ENCODE data around the gene COL1A2. TPM values are rescaled to one million over a fixed set of nuclear protein-coding genes. Genes with fewer than 3 reads are reported as not detected.

COL1A2 gene
- total RNA-seq, 2 experiments from 2014 or later: 0.26 to 0.35 TPM

DNA sequence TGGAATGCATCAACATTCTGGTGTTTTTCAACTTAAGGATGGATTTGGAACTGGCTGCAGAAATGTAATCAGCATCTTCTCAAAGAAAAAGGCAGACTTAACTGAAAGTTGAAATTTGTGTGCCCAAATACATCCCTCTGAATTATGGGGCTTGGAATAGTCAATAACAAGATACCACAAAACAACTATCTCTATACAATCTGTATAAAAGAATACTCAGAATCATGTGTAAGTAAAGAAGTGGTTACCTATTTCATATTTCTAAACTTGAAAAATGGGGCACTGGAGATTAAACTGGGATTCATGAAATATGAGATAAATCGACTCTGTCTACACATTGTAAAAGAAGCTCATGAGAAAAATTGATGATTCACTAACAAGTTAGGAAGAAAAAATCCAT is 6.2 kb upstream of the COL1A2 start:
- no peaks in the 10 kb centered on the region for H3K4me1 Mint-ChIP-seq (ENCODE audit: low read depth)
- intact Hi-C loops (cut with micrococcal nuclease): no loop called here
- CTCF ChIA-PET: no interaction called here
- no peak overlapping the region for H3K4me3 Mint-ChIP-seq
- peaks cover 24% of the 10 kb centered on the region for H3K27me3 Mint-ChIP-seq (ENCODE audit: low read depth)
- DNase-seq: no peak
- H3K9me3 Mint-ChIP-seq: no peaks in the 10 kb centered on the region
- no peaks in the 10 kb centered on the region for H3K36me3 Mint-ChIP-seq (ENCODE audit: low read depth)
- H3K27ac Mint-ChIP-seq: no peak overlapping the region

DNA sequence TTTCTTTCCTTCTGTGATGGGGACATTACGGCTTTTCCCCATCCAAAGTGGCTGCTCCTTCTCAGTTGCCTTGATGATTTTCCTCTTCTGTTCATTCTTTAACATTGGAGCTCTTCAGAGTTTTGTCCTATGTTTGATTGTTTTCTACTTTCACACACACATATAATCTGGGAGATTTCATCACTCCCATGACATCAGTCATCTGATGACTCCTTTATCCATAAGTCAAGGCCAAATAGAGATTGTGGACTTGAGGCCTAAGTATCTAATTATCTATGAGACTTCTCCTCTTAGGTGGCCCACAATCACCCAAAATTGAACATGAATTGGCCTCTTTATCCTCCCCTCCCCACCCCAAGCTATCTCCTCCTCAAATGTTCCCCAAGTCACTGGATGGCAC is 5.3 kb upstream of the COL1A2 start:
- Mint-ChIP-seq H3K4me3 (no peak overlapping the region), H3K27me3 (ENCODE audit: low read depth) (peaks cover 29% of the 10 kb centered on the region)
- CTCF ChIA-PET: no interaction called here

DNA sequence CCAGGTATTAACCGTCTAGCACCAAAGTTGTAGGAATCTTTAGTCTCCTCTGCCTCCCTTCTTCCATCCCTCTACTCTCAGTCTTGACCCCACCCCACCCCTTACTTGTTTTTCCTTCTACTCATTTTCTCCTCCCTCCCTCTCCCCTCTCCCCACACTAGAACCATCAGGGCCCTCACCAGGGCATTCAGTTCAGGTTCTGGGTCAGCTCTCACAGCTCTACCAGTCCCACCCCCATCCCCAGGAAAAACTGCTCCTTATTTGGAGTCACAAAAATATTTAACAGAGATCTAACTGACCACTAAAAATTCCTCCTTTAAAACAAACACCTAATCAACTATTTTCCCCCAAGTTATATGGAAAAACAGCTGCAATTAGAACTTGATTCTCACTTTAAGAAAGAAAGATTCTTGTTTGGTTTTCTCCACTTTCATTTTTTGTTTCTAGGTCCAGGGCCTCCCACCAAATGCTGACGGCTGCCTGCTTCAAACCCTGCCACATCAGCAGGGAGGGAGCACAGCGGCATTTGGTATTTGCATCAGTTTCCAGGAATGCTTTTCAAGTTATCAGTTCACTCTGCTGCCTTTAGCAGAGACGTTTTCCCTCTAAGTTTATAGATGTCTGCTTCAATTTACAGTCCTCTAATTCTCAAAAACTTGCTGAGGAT is 2.8 kb upstream of the COL1A2 start:
- no peak for DNase-seq
- Mint-ChIP-seq H3K4me1 (ENCODE audit: low read depth) (peaks cover 7% of the 10 kb centered on the region), H3K4me3 (no peak overlapping the region), H3K27ac (no peak overlapping the region), H3K27me3 (ENCODE audit: low read depth) (peaks cover 49% of the 10 kb centered on the region), H3K36me3 (ENCODE audit: low read depth) (no peaks in the 10 kb centered on the region), H3K9me3 (no peaks in the 10 kb centered on the region)
- intact Hi-C loops (cut with micrococcal nuclease): loop anchor here (10.0 kb wide), 1 partner anchor 597 kb away; no protein-coding TSS in a partner anchor
- CTCF ChIA-PET: no interaction called here

More for the DNA sequence above, 5.3 kb upstream of the COL1A2 start:
- H3K27ac Mint-ChIP-seq: no peak overlapping the region
- no peaks in the 10 kb centered on the region for H3K9me3 Mint-ChIP-seq
- no peak for DNase-seq
- intact Hi-C loops (cut with micrococcal nuclease): no loop called here
- no peaks in the 10 kb centered on the region for H3K36me3 Mint-ChIP-seq (ENCODE audit: low read depth)
- no peaks in the 10 kb centered on the region for H3K4me1 Mint-ChIP-seq (ENCODE audit: low read depth)

- DNase-seq: no peak
- CTCF ChIA-PET: no interaction called here
- Mint-ChIP-seq H3K27ac (no peak overlapping the region), H3K36me3 (ENCODE audit: low read depth) (no peaks in the 10 kb centered on the region), H3K27me3 (ENCODE audit: low read depth) (peaks cover 49% of the 10 kb centered on the region), H3K4me1 (ENCODE audit: low read depth) (peaks cover 7% of the 10 kb centered on the region), H3K9me3 (no peaks in the 10 kb centered on the region), H3K4me3 (no peak overlapping the region)
- intact Hi-C loops (cut with micrococcal nuclease): loop anchor here (10.0 kb wide), 1 partner anchor 598 kb away; no protein-coding TSS in a partner anchor
Observed at GRCh38 chr7:94392393-94392786, 2.3 kb upstream of the COL1A2 start.

GRCh38 chr7:94393246-94394108 is 1.2 kb upstream of the COL1A2 start:
- H3K4me1 Mint-ChIP-seq (ENCODE audit: low read depth): peaks cover 7% of the 10 kb centered on the region
- no peaks in the 10 kb centered on the region for H3K36me3 Mint-ChIP-seq (ENCODE audit: low read depth)
- H3K27me3 Mint-ChIP-seq (ENCODE audit: low read depth): peaks cover 45% of the 10 kb centered on the region
- no peak overlapping the region for H3K27ac Mint-ChIP-seq
- CTCF ChIA-PET: no interaction called here
- intact Hi-C loops (cut with micrococcal nuclease): loop anchor here (10.0 kb wide), 1 partner anchor 599 kb away; no protein-coding TSS in a partner anchor
- no peak overlapping the region for H3K4me3 Mint-ChIP-seq
- H3K9me3 Mint-ChIP-seq: no peaks in the 10 kb centered on the region
- no peak for DNase-seq

- CTCF ChIA-PET: no interaction called here
- DNase-seq: no peak
- peaks cover 7% of the 10 kb centered on the region for H3K4me1 Mint-ChIP-seq (ENCODE audit: low read depth)
- intact Hi-C loops (cut with micrococcal nuclease): loop anchor here (10.0 kb wide), 1 partner anchor 599 kb away; no protein-coding TSS in a partner anchor
- H3K27ac Mint-ChIP-seq: no peak overlapping the region
- no peaks in the 10 kb centered on the region for H3K36me3 Mint-ChIP-seq (ENCODE audit: low read depth)
- peaks cover 45% of the 10 kb centered on the region for H3K27me3 Mint-ChIP-seq (ENCODE audit: low read depth)
- H3K9me3 Mint-ChIP-seq: no peaks in the 10 kb centered on the region
- no peak overlapping the region for H3K4me3 Mint-ChIP-seq
Observed at GRCh38 chr7:94394109-94394436, 622 bp upstream of the COL1A2 start.

DNA sequence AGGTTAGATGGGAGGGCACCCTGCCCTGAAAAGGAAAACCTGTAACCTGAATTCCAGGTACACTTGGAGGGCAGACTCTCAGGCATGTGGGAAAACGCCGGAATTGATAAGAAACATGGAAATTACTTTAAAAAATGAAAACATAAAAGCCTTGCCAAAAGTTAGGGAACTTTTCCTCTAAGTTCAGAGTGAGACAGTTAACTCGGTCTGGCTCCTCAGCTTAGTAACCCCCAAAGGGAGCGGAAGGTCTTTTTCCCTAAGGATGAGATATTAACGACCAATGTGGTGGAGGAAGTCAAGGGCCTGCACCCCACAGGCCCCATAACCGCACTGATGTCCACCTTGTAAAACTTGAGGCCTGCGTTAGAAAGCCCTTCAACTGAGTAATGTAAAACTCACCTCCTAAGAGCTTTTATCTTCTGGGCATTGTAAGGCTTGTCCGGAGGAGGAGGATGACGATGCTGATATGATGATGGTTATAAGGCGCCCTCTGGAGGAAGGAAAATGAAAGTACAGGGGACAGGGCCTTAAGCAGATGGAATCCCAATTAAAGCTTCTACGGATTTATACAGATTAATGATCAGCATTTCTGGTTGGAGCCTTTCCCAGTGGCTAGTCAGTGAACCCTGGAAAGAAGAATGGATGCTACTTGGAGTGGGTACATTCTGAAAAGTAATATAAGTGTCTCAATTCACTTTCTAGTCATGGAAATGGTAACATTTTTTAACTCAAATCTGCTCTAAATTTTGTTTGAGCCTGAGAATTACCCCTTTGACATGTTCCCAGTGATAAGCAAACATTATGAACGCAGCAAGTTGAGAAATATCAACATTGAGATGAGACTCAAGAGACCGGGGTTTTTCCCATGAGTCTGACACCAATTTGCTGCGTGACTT is 694 bp downstream of the COL1A2 start:
- Mint-ChIP-seq H3K9me3 (no peaks in the 10 kb centered on the region), H3K4me3 (no peak overlapping the region), H3K36me3 (ENCODE audit: low read depth) (no peaks in the 10 kb centered on the region), H3K27ac (no peak overlapping the region), H3K27me3 (ENCODE audit: low read depth) (peaks cover 35% of the 10 kb centered on the region), H3K4me1 (ENCODE audit: low read depth) (peaks cover 7% of the 10 kb centered on the region)
- DNase-seq: peak; percentile 46
- CTCF ChIA-PET: interaction anchor here (0.6 to 1.3 kb wide), 6 partner anchors 11 to 475 kb away, joined by 3 to 4 read pairs (median 3); no protein-coding TSS in a partner anchor
- intact Hi-C loops (cut with micrococcal nuclease): loop anchor here (1.0 to 10.0 kb wide), 5 partner anchors 308 to 1150 kb away; no protein-coding TSS in a partner anchor

DNA sequence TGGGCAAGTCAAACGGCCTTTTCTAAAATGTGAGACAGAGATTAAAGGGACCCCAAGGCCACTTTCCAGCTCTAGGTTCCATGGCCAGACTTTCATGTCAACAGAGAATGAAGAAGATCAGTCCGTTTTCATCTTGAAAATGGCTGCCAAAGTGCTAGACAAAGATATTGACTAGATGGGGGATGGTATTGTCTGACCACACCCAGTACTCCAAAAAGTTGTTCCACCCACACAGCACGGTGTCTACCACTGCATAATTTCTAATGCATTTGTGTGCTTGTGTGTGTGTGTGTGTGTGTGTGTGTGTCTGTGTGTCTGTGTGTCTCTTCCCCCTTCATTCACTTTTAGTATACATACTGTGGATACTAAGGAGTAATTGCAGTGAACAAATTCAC is 1.3 kb downstream of the COL1A2 start:
- intact Hi-C loops (cut with micrococcal nuclease): loop anchor here (5.0 to 10.0 kb wide), 2 partner anchors 601 to 954 kb away; no protein-coding TSS in a partner anchor
- CTCF ChIA-PET: interaction anchor here (1.1 to 1.3 kb wide), 4 partner anchors 11 to 320 kb away, joined by 3 to 4 read pairs (median 4); no protein-coding TSS in a partner anchor
- no peak overlapping the region for H3K4me3 Mint-ChIP-seq

GRCh38 chr7:94396596-94396995 is 1.9 kb downstream of the COL1A2 start:
- no peak for DNase-seq
- H3K9me3 Mint-ChIP-seq: no peaks in the 10 kb centered on the region
- H3K4me1 Mint-ChIP-seq (ENCODE audit: low read depth): peaks cover 7% of the 10 kb centered on the region
- H3K27ac Mint-ChIP-seq: no peak overlapping the region
- H3K27me3 Mint-ChIP-seq (ENCODE audit: low read depth): peaks cover 32% of the 10 kb centered on the region
- no peaks in the 10 kb centered on the region for H3K36me3 Mint-ChIP-seq (ENCODE audit: low read depth)
- CTCF ChIA-PET: interaction anchor here (0.9 kb wide), 1 partner anchor 496 kb away, joined by 4 read pairs; no protein-coding TSS in a partner anchor
- intact Hi-C loops (cut with micrococcal nuclease): loop anchor here (5.0 to 10.0 kb wide), 2 partner anchors 602 to 954 kb away; no protein-coding TSS in a partner anchor
- H3K4me3 Mint-ChIP-seq: no peak overlapping the region

More for the DNA sequence above, 1.3 kb downstream of the COL1A2 start:
- no peak for DNase-seq
- H3K27me3 Mint-ChIP-seq (ENCODE audit: low read depth): peaks cover 37% of the 10 kb centered on the region
- H3K9me3 Mint-ChIP-seq: no peaks in the 10 kb centered on the region
- H3K27ac Mint-ChIP-seq: no peak overlapping the region
- H3K4me1 Mint-ChIP-seq (ENCODE audit: low read depth): peaks cover 7% of the 10 kb centered on the region
- no peaks in the 10 kb centered on the region for H3K36me3 Mint-ChIP-seq (ENCODE audit: low read depth)

DNA sequence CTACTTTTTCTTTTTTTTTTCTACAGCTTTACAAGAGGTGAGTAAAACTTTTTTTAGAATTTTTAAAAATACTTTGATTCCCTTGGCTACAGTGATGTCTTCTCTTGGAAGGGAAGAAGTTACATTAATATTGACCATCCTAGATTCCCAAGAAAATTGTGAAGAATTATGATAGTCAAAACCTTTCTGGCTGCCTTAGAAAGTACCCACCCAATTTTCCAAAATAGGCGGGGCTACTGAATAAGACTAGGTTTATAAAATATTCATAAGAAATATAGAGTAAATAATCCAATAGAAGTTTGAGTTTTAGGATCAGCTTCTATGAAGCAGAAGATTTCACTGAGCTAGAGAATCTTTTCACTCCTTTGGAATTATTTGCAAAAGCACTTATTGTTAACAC is 3.0 kb downstream of the COL1A2 start:
- no peak for DNase-seq
- peaks cover 32% of the 10 kb centered on the region for H3K27me3 Mint-ChIP-seq (ENCODE audit: low read depth)
- CTCF ChIA-PET: interaction anchor here (0.6 to 0.9 kb wide), 2 partner anchors 34 to 495 kb away, joined by 3 read pairs; no protein-coding TSS in a partner anchor
- peaks cover 7% of the 10 kb centered on the region for H3K4me1 Mint-ChIP-seq (ENCODE audit: low read depth)
- no peak overlapping the region for H3K27ac Mint-ChIP-seq
- no peak overlapping the region for H3K4me3 Mint-ChIP-seq
- H3K36me3 Mint-ChIP-seq (ENCODE audit: low read depth): no peaks in the 10 kb centered on the region
- no peaks in the 10 kb centered on the region for H3K9me3 Mint-ChIP-seq
- intact Hi-C loops (cut with micrococcal nuclease): loop anchor here (5.0 to 10.0 kb wide), 2 partner anchors 603 to 955 kb away; no protein-coding TSS in a partner anchor

DNA sequence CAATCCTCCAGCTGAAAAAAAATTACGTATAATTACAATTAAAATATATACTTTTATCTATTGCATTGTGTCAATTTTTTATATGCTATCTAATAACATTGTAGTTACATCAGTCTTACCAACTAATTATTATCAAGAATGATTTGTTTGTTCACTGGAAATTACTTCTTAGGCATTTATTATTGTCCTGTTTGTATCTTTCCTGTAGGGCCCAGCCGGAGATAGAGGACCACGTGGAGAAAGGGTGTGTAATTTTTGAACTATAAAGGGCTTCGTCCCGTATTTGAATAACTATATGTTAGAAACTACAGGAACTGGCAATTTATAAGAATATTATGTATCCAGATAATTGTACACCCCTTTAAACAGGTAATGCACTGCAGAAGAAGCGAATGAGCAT is 4.1 kb downstream of the COL1A2 start:
- intact Hi-C loops (cut with micrococcal nuclease): loop anchor here (5.0 to 10.0 kb wide), 2 partner anchors 604 to 957 kb away; no protein-coding TSS in a partner anchor
- CTCF ChIA-PET: interaction anchor here (0.9 to 1.4 kb wide), 2 partner anchors 35 to 1153 kb away, joined by 3 read pairs; no protein-coding TSS in a partner anchor

More for the DNA sequence above, 4.1 kb downstream of the COL1A2 start:
- Mint-ChIP-seq H3K27me3 (ENCODE audit: low read depth) (peaks cover 27% of the 10 kb centered on the region), H3K36me3 (ENCODE audit: low read depth) (no peaks in the 10 kb centered on the region), H3K4me1 (ENCODE audit: low read depth) (peaks cover 7% of the 10 kb centered on the region), H3K9me3 (no peaks in the 10 kb centered on the region), H3K27ac (no peak overlapping the region), H3K4me3 (no peak overlapping the region)
- DNase-seq: no peak

All from activated naive CD4-positive, alpha-beta T cell treated with anti-CD3 and anti-CD28 coated beads for 36 hours (primary cell).